A204.1 (cell line): ENCODE measurements around the gene ANKRD50.

Experiments
- FAIRE-seq: peaks from 2 replicates; lab custom pipeline; 2012; peaks lifted over from hg19 to GRCh38; lab: Jason Lieb, UNC

ANKRD50 gene

DNA sequence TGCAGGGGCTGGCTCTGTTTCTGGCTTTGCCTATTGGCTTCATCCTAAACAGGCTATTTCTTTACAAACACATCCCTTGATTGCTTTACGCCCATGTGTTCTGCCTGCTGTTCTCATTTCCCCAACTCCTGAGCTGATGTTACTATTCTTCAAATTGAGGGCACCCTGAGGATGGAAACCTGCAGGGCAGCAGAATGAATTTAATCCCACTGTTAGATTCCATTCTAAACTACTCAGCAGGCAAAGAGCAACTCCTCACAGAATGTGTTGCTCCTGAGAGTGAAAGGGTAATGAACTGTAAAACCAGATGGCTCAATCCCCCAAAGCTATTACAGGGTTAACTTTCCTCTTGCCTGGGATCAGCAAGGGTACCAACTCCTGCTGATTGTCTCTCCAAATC, 75.7 kb downstream of the ANKRD50 start:
- no peak for FAIRE-seq

GRCh38 chr4:124635331-124635730, 77.2 kb downstream of the ANKRD50 start:
- FAIRE-seq: no peak

DNA sequence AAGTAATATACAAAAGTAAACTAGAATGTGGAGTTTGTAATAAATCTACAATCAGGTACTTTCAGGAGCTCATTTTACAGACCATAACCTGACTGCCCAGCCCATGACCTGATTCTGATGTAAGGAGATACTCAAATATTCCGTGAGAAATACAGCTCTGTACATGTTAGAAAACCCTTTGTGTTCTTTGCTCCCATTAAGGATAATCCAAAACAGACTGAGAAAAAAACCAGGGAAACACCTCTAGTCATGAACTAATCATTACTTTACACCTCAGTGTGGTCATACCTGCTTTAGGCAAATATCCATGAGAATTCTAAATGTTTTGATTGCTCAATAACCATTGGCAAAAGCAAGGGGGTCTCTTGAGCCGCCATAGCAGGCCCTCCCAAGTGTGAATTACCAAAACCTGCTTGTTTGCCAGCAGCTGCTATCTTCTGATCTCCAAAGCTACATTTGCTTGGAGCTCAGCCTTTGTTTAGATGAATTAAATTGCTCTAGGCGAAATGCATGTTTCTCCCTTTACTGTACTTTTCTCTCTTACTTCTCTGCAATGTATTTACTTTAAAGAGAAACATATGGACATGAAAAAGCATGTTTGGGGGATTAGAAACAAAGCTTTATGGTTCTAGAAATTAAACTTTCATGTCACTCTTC, 79.1 kb downstream of the ANKRD50 start:
- no peak for FAIRE-seq

DNA sequence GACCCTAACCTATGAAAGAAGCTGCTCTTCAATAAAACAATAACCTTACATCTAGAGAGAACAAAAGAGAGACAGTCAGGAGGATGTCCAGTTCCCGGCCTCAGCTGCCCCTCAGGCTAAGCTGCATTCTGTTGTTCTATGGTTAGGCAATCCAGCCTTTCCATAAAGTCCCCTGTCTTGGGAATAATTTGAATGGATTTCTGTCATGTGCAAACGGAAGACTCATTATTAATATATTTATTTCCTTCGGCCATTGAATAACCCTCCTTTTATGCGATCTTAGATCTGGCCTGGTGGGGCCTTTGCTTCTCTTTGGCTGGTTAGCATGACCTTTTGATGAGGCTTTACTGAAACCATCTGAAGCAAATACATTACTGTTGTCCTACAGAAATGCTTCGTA, 80.1 kb downstream of the ANKRD50 start:
- FAIRE-seq: no peak

GRCh38 chr4:124631760-124632159, 80.8 kb downstream of the ANKRD50 start:
- FAIRE-seq: no peak

DNA sequence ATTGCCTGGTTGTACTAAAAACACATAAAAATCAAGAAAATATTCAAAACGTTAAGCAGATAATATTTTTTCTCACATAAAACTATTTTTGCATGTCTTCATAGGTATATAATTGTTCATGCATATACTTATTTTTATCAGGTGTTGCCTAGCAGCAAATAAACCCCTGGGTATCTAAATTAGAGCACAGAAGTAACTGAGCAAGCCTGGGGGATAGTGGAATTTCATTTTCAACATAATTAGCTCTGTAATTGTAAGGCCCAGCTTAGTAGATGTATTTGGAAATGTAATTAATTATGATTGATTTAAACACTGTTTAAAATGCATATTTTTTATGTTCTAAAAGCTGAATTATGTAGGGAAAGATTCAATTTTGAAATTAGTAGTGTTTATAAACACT, 82.9 kb downstream of the ANKRD50 start:
- FAIRE-seq: no peak
